ENCODE measurements around the gene OR5B12. TPM values are rescaled to one million over a fixed set of nuclear protein-coding genes. Genes with fewer than 3 reads are reported as not detected.

Gene OR5B12
- not detected for total RNA-seq

GRCh38 chr11:58442136-58442535, at the start of gene OR5B12:
OR5B12 (minus strand) TSS chr11:58442236; CDS start chr11:58440151, 2,085 bp downstream.
- 90 to 92% methylated on average over 1 of the region's 1 CpG for WGBS, 2 donors (ENCODE audit: low coverage in 1 of 2)
- no peaks in the 10 kb centered on the region for H3K27me3 ChIP-seq
- H3K36me3 ChIP-seq: no peaks in the 10 kb centered on the region
- no peak for ATAC-seq
- no peak within 1 kb of the TSS for H3K4me3 ChIP-seq
- H3K9me3 ChIP-seq: peaks cover 0 to 45% (median 0%) of the 10 kb centered on the region in 3 donors
- no peak within 1 kb of the TSS for H3K27ac ChIP-seq
- no peak for TF ChIP-seq EP300 (IDR thresholded peaks at IDR 0.05)
- no peaks in the 10 kb centered on the region for H3K4me1 ChIP-seq

- TF ChIP-seq POLR2AphosphoS5 (IDR thresholded peaks at IDR 0.05) (no peak), POLR2A (IDR thresholded peaks at IDR 0.05) (no peak), EP300 (IDR thresholded peaks at IDR 0.05) (no peak)
- H3K9me3 ChIP-seq: no peaks in the 10 kb centered on the region
- H3K36me3 ChIP-seq: no peaks in the 10 kb centered on the region
- H3K27ac ChIP-seq: no peak overlapping the region
- peaks cover 0 to 18% (median 5%) of the 10 kb centered on the region in 3 donors for H3K4me1 ChIP-seq
- 83 to 85% methylated on average over 2 of the region's 2 CpGs for WGBS, 2 donors (ENCODE audit: low coverage in 1 of 2)
- H3K27me3 ChIP-seq: no peaks in the 10 kb centered on the region
- ATAC-seq: no peak
- H3K4me3 ChIP-seq: no peak overlapping the region
These were observed 48.8 kb upstream of the OR5B12 start for GRCh38 chr11:58490827-58491226.

- Histone ChIP-seq H3K27ac (no peak overlapping the region), H3K4me1 (no peaks in the 10 kb centered on the region), H3K4me3 (no peak overlapping the region), H3K27me3 (no peaks in the 10 kb centered on the region), H3K36me3 (no peaks in the 10 kb centered on the region), H3K9me3 (no peaks in the 10 kb centered on the region)
- ATAC-seq: no peak
- no peak for TF ChIP-seq CTCF (IDR thresholded peaks at IDR 0.05)
These were observed 45.1 kb upstream of the OR5B12 start for GRCh38 chr11:58487170-58487569.

- Histone ChIP-seq H3K27ac (no peak overlapping the region), H3K4me3 (no peak overlapping the region), H3K36me3 (no peaks in the 10 kb centered on the region), H3K4me1 (no peaks in the 10 kb centered on the region), H3K27me3 (no peaks in the 10 kb centered on the region), H3K9me3 (no peaks in the 10 kb centered on the region)
- no peak for TF ChIP-seq CTCF (IDR thresholded peaks at IDR 0.05)
- no peak for TF ChIP-seq POLR2AphosphoS5 (IDR thresholded peaks at IDR 0.05)
- no peak for TF ChIP-seq POLR2A (IDR thresholded peaks at IDR 0.05)
- TF ChIP-seq EP300 (IDR thresholded peaks at IDR 0.05): no peak
- no peak for ATAC-seq
- 63 to 89% methylated on average over 1 of the region's 1 CpG for WGBS, 2 donors (ENCODE audit: low coverage in 1 of 2)
These were observed 43.9 kb upstream of the OR5B12 start for GRCh38 chr11:58485961-58486360.

- H3K4me3 ChIP-seq: no peak overlapping the region
- H3K9me3 ChIP-seq: peaks cover 0 to 31% (median 0%) of the 10 kb centered on the region in 3 donors
- no peak overlapping the region for H3K27ac ChIP-seq
- no peak for TF ChIP-seq EP300 (IDR thresholded peaks at IDR 0.05)
- no peak for TF ChIP-seq POLR2A (IDR thresholded peaks at IDR 0.05)
- no peak for TF ChIP-seq POLR2AphosphoS5 (IDR thresholded peaks at IDR 0.05)
- no peak for TF ChIP-seq CTCF (IDR thresholded peaks at IDR 0.05)
- H3K4me1 ChIP-seq: no peaks in the 10 kb centered on the region
- no peaks in the 10 kb centered on the region for H3K36me3 ChIP-seq
- H3K27me3 ChIP-seq: no peaks in the 10 kb centered on the region
- no peak for ATAC-seq
These were observed 29.9 kb upstream of the OR5B12 start for GRCh38 chr11:58471892-58472291.

- no peaks in the 10 kb centered on the region for H3K36me3 ChIP-seq
- TF ChIP-seq POLR2A (IDR thresholded peaks at IDR 0.05): no peak
- no peak for TF ChIP-seq CTCF (IDR thresholded peaks at IDR 0.05)
- no peak for TF ChIP-seq EP300 (IDR thresholded peaks at IDR 0.05)
- no peak for TF ChIP-seq POLR2AphosphoS5 (IDR thresholded peaks at IDR 0.05)
- peaks cover 0 to 17% (median 0%) of the 10 kb centered on the region in 3 donors for H3K9me3 ChIP-seq
- no peak for ATAC-seq
- no peak overlapping the region for H3K4me3 ChIP-seq
- no peaks in the 10 kb centered on the region for H3K4me1 ChIP-seq
- no peak overlapping the region for H3K27ac ChIP-seq
- no peaks in the 10 kb centered on the region for H3K27me3 ChIP-seq
- 50 to 75% methylated on average over 1 of the region's 1 CpG for WGBS, 2 donors (ENCODE audit: low coverage in 1 of 2)
These were observed 24.3 kb upstream of the OR5B12 start for GRCh38 chr11:58466293-58466692.
